Measurements from ENCODE around the gene RHBG.

Gene RHBG

DNA sequence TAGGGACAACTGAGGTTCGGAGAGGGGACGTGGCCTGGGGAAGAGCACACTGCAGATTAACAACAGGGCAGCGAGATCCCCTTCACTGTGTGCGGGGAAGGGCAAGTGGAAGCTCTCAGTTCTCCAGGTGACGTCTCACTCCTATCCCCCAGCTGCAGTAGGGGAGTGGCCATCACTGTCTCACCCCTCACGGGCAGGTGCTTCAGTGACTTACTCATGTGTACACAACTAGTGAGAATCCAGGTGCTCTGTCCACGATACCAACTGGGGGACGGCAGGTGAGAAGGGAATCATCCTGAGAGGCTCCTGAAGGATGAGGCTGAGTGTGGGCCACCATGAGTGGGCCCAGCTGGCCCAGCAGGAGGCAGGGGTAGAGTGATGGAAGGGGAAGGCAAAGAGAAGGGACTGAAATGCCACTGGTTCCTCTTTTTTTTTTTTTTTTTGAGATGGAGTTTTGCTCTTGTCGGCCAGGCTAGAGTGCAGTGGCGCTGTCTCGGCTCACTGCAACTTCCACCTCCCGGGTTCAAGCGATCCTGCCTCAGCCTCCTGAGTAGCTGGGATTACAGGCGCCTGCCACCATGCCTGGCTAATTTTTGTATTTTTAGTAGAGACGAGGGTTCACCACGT is 25.9 kb downstream of the RHBG start:
- TF ChIP-seq, protein P1, sequence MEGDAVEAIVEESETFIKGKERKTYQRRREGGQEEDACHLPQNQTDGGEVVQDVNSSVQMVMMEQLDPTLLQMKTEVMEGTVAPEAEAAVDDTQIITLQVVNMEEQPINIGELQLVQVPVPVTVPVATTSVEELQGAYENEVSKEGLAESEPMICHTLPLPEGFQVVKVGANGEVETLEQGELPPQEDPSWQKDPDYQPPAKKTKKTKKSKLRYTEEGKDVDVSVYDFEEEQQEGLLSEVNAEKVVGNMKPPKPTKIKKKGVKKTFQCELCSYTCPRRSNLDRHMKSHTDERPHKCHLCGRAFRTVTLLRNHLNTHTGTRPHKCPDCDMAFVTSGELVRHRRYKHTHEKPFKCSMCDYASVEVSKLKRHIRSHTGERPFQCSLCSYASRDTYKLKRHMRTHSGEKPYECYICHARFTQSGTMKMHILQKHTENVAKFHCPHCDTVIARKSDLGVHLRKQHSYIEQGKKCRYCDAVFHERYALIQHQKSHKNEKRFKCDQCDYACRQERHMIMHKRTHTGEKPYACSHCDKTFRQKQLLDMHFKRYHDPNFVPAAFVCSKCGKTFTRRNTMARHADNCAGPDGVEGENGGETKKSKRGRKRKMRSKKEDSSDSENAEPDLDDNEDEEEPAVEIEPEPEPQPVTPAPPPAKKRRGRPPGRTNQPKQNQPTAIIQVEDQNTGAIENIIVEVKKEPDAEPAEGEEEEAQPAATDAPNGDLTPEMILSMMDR (IDR thresholded peaks at IDR 0.05; ENCODE audit: low read depth, low read length, missing control alignments), result no peak
- no peak overlapping the region for H3K27ac ChIP-seq
- H3K4me3 ChIP-seq (ENCODE audit: low read depth, low read length), result no peak overlapping the region
- in situ Hi-C loops (cut with HindIII; ENCODE audit: low pct_ligation_motif_present, low sequenced_read_pairs), result no loop called here
- no peaks in the 10 kb centered on the region for H3K36me3 ChIP-seq (replicated peaks)
- H3K27me3 ChIP-seq (replicated peaks), result peaks cover 10% of the 10 kb centered on the region
- no peak for DNase-seq

DNA sequence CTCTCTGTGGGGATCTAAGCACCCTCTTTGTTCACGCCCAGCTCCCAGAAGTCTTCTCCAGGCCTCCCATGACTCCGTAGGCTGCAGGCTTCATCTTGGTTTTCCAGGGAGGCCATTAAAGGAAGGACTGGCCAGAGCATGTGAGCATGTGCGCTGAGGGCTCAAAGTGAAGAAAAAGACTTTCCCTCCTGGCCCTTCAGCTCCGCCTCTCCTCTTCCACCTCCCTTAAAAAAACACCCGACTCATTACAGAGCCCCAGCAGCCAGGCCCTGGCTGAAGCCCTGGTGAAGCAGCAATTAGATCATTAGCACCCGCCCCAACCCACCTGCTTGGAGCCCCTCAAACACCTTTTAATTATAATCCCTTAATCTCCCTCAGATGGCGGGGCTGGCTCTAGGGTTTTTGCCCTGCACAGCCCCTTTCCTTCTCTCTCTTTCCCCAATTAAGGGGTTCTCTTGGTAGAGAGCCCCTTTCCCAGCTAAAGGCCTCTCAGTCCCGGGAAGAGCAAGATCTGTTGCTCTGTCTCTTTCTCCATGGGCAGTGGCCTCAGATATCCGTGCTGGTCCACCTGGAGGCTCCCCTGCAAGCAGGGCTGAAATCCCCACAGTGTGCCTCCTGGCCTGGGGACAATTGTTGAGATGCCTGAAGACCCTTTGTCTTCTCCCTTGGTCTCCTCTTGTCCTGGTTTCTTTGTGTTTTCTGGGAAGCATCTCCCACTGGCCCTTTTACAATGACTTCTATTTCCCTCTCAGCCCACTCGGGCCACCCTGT is 30.5 kb downstream of the RHBG start:
- DNase-seq, result no peak
- Histone ChIP-seq H3K36me3 (replicated peaks) (no peaks in the 10 kb centered on the region), H3K27me3 (replicated peaks) (peaks cover 30% of the 10 kb centered on the region), H3K27ac (no peak overlapping the region), H3K4me3 (ENCODE audit: low read depth, low read length) (no peak overlapping the region)
- TF ChIP-seq, protein P1 (IDR thresholded peaks at IDR 0.05; ENCODE audit: low read depth, low read length, missing control alignments), result no peak
- in situ Hi-C loops (cut with HindIII; ENCODE audit: low pct_ligation_motif_present, low sequenced_read_pairs), result no loop called here

DNA sequence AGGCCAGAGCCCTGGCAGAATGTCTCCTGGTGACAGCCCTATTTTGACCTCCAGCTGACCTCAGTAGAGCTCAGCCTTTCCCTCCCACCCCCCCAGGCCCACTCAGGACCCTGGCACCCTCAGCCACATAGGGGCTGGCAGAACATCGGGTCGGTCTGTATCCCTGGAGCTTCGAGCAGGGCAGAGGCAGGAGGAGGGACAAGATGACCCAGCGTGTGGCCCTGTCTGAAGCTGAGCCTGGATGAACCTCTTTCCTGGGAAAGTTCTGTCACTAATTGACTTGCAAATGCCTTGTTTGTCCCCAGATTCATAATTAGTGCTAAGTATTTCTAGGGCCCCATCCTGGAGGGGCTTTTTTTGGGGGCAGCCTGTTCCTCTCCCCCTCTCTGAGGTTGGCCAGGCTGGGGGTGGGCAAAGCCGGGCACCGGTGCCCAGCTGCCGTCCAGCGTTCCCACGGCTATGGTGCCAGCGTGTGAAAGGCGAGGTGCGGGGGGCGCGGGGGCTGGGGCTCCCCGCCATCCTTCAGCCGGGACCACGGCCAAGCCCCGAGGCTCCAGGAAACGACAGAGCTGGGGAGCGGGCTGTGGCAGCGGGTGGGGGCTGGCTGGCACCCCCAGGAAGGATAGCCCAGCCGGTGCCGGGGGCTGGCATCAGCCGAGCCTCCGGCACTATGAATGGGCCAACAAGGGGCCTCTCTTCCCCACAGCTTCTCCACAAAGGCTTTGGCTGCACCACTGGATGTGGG is 31.4 kb downstream of the RHBG start:
- TF ChIP-seq, protein P1 (IDR thresholded peaks at IDR 0.05; ENCODE audit: low read depth, low read length, missing control alignments), result no peak
- Histone ChIP-seq H3K27ac (no peak overlapping the region), H3K36me3 (replicated peaks) (no peaks in the 10 kb centered on the region), H3K27me3 (replicated peaks) (peaks cover 32% of the 10 kb centered on the region), H3K4me3 (ENCODE audit: low read depth, low read length) (no peak overlapping the region)
- no peak for DNase-seq
- in situ Hi-C loops (cut with HindIII; ENCODE audit: low pct_ligation_motif_present, low sequenced_read_pairs), result no loop called here

DNA sequence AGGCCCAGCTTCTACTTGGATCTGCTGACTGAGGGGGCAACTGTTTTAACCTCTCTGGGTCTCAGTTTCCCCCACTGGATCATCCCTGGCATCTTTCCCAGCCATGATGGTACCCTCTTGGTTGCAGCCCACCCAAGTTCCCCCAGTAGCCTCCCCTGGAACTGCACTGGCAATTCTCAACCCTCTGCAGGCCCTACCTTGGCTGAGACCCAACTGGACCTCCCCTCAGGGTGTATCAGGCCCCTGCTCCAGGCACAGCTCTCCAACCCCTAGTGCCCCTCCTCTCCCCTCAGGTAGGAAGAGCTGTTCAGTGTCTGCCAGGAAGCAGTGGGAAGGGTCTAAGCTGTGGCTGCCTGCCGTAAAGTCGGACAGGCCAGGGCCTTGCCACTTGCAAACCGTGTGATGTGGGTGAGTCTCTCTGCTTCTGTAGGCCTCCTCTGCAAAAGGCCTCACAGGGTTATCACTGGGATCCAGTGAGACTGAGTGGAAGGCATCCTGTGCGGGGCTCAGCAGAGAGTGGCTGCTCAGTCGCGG is 32.1 kb downstream of the RHBG start:
- peaks cover 38% of the 10 kb centered on the region for H3K27me3 ChIP-seq (replicated peaks)
- no peak for DNase-seq
- no peak overlapping the region for H3K4me3 ChIP-seq (ENCODE audit: low read depth, low read length)
- H3K27ac ChIP-seq, result no peak overlapping the region
- in situ Hi-C loops (cut with HindIII; ENCODE audit: low pct_ligation_motif_present, low sequenced_read_pairs), result no loop called here
- TF ChIP-seq, protein P1 (IDR thresholded peaks at IDR 0.05; ENCODE audit: low read depth, low read length, missing control alignments), result no peak
- no peaks in the 10 kb centered on the region for H3K36me3 ChIP-seq (replicated peaks)

DNA sequence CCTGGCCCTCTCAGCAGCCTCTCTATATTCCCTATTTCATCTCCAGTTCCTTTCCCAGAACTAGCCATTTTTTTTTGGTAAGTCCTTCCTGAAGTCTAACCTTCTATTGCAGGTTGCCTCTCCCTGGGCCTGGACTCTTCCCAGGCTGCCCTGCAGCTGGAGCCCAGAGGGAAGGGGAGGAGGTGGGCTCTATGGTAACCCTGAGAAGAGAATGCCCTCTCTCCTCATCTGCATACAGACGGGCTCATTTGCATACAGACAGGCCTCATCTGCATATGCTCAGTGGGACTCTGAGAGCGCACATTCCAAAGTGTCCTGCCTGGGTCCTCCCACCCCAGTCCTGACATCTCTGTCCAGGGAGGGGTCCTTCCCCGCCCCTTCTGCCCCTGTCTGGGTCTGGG is 32.7 kb downstream of the RHBG start:
- H3K27me3 ChIP-seq (replicated peaks), result peaks cover 40% of the 10 kb centered on the region
- H3K27ac ChIP-seq, result no peak overlapping the region
- H3K36me3 ChIP-seq (replicated peaks), result no peaks in the 10 kb centered on the region
- in situ Hi-C loops (cut with HindIII; ENCODE audit: low pct_ligation_motif_present, low sequenced_read_pairs), result no loop called here
- DNase-seq, result no peak
- no peak overlapping the region for H3K4me3 ChIP-seq (ENCODE audit: low read depth, low read length)
- TF ChIP-seq, protein P1 (IDR thresholded peaks at IDR 0.05; ENCODE audit: low read depth, low read length, missing control alignments), result no peak
